ENCODE measurements around the gene CMAS. TPM values are rescaled to one million over a fixed set of nuclear protein-coding genes. Genes with fewer than 3 reads are reported as not detected.

The CMAS gene
- total and polyA plus RNA-seq, 2 of the 8 experiments (the other 6 are each of a cell fraction or from before 2014, with no cell fraction given) = 13.2 to 59.8 TPM

DNA sequence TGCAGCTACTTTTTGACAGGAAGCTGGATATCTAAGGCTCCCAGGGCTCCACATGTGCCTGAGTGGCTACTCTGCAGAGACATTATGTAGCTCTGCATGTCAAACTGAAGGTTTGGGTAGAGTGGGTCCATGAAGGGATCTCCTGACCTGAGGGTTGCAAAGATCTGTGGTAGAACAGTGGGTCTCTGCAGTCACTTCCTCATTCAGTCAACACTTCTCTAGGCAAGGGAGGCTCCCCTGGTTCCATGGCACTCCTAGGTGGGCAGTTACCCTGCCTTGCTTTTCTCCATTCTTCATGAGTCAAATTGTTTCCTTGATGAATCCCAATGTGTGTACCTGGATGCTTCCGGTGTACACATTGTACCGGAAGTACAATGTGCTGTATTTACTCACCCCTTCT is 57.4 kb downstream of the CMAS start:
- Histone ChIP-seq H3K27me3 (replicated peaks in 1 of 4; ENCODE audit: control insufficient read depth in 3 of 4, extremely low read depth in 1 of 4, insufficient read depth in 3 of 4, low read length in 3 of 4) (no peaks in the 10 kb centered on the region), H3K4me3 (ENCODE audit: extremely low read depth in 1 of 4, insufficient read depth in 2 of 4, low read depth in 3 of 4, low read length in 4 of 4) (no peak overlapping the region), H3K23ac (ENCODE audit: insufficient read length) (no peak overlapping the region), H3K9me3 (ENCODE audit: insufficient read depth in 2 of 2, low read depth in 1 of 2, low read length in 1 of 2) (no peaks in the 10 kb centered on the region), H3K56ac (replicated peaks; ENCODE audit: insufficient read length, low read depth, low read length) (no peak overlapping the region), H2BK20ac (ENCODE audit: low read length) (no peak overlapping the region), H3K4ac (replicated peaks; ENCODE audit: insufficient read length, low read depth, low read length) (no peak overlapping the region), H3K36me3 (ENCODE audit: control insufficient read depth in 2 of 4, insufficient read depth in 4 of 4, low read length in 3 of 4) (no peaks in the 10 kb centered on the region), H3K18ac (ENCODE audit: extremely low read depth, low read length) (no peak overlapping the region), H3K27ac (ENCODE audit: low read depth, low read length) (no peak overlapping the region), H3K79me1 (ENCODE audit: low read depth, low read length) (no peaks in the 10 kb centered on the region), H2AFZ (ENCODE audit: low read length) (no peak overlapping the region), H3K4me1 (replicated peaks in 1 of 4; ENCODE audit: control insufficient read depth in 3 of 4, insufficient read depth in 4 of 4, low read length in 3 of 4) (no peaks in the 10 kb centered on the region), H2BK15ac (ENCODE audit: low read length) (no peak overlapping the region), H3K4me2 (ENCODE audit: insufficient read depth in 1 of 2, low read depth in 2 of 2, low read length in 2 of 2) (no peak overlapping the region), H3K9ac (replicated peaks in 1 of 4; ENCODE audit: extremely low read depth in 1 of 4, low read depth in 3 of 4, low read length in 3 of 4) (no peak overlapping the region), H4K20me1 (replicated peaks in 1 of 2; ENCODE audit: control insufficient read depth in 1 of 2, insufficient read depth in 2 of 2, low read length in 2 of 2) (no peaks in the 10 kb centered on the region), H3K23me2 (ENCODE audit: low read depth, low read length) (no peaks in the 10 kb centered on the region), H2BK12ac (ENCODE audit: low read depth, low read length) (no peak overlapping the region), H3K79me2 (ENCODE audit: control insufficient read depth in 1 of 2, insufficient read depth in 2 of 2, low read length in 2 of 2) (no peaks in the 10 kb centered on the region), H4K8ac (ENCODE audit: extremely low read depth, insufficient read depth, low read length) (no peak overlapping the region), H4K5ac (ENCODE audit: insufficient read length, low read depth, low read length) (no peak overlapping the region), H4K91ac (replicated peaks; ENCODE audit: insufficient read length, low read length) (no peak overlapping the region), H3K14ac (ENCODE audit: insufficient read length) (no peak overlapping the region), H2BK120ac (replicated peaks; ENCODE audit: low read depth, low read length) (no peak overlapping the region), H2AK5ac (ENCODE audit: low read depth, low read length) (no peak overlapping the region), H2BK5ac (ENCODE audit: low read depth, low read length) (no peak overlapping the region)
- no peak for FAIRE-seq
- DNase-seq (ENCODE audit: low read depth in 1 of 2, low spot score in 2 of 2) = no peak
- ChIA-PET POLR2A (ENCODE audit: partially characterized antibody) (no interaction called here), CTCF (ENCODE audit: partially characterized antibody) (interaction anchor here (0.8 to 5.1 kb wide), 8 partner anchors 9 to 356 kb away, joined by 3 to 29 read pairs (median 10); no protein-coding TSS in a partner anchor)
- WGBS, 2 experiments (ENCODE audit: extremely low coverage in 1 of 2, insufficient coverage in 1 of 2, insufficient read length in 1 of 2, insufficient replicate concordance in 2 of 2, low coverage in 1 of 2, low lambda C conversion rate in 2 of 2, missing lambda C conversion rate in 1 of 2) = 93% methylated on average over 2 of the region's 2 CpGs; no CpG with 5 or more reads in 1 of the 2 experiments
- TF ChIP-seq, protein P1, sequence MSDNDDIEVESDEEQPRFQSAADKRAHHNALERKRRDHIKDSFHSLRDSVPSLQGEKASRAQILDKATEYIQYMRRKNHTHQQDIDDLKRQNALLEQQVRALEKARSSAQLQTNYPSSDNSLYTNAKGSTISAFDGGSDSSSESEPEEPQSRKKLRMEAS (IDR thresholded peaks at IDR 0.05) = no peak
- TF ChIP-seq, protein P2, sequence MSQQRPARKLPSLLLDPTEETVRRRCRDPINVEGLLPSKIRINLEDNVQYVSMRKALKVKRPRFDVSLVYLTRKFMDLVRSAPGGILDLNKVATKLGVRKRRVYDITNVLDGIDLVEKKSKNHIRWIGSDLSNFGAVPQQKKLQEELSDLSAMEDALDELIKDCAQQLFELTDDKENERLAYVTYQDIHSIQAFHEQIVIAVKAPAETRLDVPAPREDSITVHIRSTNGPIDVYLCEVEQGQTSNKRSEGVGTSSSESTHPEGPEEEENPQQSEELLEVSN (IDR thresholded peaks at IDR 0.05) = no peak
- TF ChIP-seq TAF7 (optimal IDR thresholded peaks at IDR 0.05; ENCODE audit: borderline replicate concordance, low read depth, low read length) (no peak), RBBP5 (IDR thresholded peaks at IDR 0.05; ENCODE audit: borderline replicate concordance, low read depth, low read length) (no peak), MAFK (IDR thresholded peaks at IDR 0.05; ENCODE audit: low read depth, low read length) (no peak), SP2 (IDR thresholded peaks at IDR 0.05; ENCODE audit: low read length) (no peak), SIX5 (IDR thresholded peaks at IDR 0.05; ENCODE audit: low read depth, low read length) (no peak), YY1 (IDR thresholded peaks at IDR 0.05; ENCODE audit: low read depth, low read length) (no peak)
- TF ChIP-seq, protein P3, sequence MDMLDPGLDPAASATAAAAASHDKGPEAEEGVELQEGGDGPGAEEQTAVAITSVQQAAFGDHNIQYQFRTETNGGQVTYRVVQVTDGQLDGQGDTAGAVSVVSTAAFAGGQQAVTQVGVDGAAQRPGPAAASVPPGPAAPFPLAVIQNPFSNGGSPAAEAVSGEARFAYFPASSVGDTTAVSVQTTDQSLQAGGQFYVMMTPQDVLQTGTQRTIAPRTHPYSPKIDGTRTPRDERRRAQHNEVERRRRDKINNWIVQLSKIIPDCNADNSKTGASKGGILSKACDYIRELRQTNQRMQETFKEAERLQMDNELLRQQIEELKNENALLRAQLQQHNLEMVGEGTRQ (IDR thresholded peaks at IDR 0.05; ENCODE audit: low read length) = no peak
- TF ChIP-seq, protein P4, sequence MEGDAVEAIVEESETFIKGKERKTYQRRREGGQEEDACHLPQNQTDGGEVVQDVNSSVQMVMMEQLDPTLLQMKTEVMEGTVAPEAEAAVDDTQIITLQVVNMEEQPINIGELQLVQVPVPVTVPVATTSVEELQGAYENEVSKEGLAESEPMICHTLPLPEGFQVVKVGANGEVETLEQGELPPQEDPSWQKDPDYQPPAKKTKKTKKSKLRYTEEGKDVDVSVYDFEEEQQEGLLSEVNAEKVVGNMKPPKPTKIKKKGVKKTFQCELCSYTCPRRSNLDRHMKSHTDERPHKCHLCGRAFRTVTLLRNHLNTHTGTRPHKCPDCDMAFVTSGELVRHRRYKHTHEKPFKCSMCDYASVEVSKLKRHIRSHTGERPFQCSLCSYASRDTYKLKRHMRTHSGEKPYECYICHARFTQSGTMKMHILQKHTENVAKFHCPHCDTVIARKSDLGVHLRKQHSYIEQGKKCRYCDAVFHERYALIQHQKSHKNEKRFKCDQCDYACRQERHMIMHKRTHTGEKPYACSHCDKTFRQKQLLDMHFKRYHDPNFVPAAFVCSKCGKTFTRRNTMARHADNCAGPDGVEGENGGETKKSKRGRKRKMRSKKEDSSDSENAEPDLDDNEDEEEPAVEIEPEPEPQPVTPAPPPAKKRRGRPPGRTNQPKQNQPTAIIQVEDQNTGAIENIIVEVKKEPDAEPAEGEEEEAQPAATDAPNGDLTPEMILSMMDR (IDR thresholded peaks at IDR 0.05; ENCODE audit: control extremely low read depth in 1 of 3, insufficient read depth in 1 of 3, low read depth in 1 of 3, low read length in 3 of 3) = no peak
